ENCODE results near the gene MAT1A.
"Not testable (repeated sequence)": the region's sequence is repeated elsewhere in the genome, so short reads cannot be mapped to it uniquely, and the experiment has no call there.

The MAT1A gene

DNA sequence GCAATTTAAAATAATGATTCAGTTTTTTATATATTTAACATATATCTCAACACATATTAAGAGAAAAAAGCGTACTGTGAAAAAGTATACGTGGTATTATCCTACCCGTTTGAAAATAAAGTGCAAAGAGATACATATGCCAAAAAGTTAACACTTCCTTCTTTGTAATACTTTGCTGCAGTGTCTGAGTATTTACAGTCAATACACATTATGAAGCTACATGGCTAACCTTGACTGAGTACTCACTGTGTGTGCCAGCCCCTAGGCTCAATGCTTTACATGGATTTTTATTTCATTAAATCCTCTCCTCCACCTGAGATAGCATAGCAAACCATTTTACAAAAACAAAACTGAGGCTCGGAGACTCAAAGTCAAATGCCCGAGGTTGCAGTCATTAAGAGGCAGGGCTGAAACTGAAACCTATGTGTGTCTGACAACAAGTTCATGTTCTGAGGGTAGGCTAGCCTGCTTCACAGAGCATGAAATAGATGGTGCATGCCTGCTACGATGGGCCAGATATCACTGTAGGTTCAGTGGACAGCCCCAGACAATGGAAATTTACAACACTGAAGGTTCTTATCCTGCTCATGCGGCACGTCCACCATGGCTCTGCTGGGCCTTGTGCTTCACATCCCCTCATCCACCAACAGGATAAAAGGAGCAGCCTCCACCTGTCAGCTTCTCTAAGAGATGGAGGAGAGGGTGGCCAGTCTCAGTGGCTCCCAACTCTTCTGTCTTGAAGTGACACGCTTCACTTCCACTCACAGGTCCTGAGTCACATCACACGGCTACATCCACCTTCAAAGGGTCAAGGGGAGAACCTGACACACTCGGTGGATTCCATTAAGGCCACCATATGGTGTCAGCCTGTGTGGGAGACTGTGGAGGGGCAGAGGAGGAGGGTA is 54.9 kb downstream of the MAT1A start:
- H3K4me3 ChIP-seq (ENCODE audit: low read depth, low read length) = not testable (repeated sequence)
- peak; percentile 41 for DNase-seq (ENCODE audit: low read depth)

DNA sequence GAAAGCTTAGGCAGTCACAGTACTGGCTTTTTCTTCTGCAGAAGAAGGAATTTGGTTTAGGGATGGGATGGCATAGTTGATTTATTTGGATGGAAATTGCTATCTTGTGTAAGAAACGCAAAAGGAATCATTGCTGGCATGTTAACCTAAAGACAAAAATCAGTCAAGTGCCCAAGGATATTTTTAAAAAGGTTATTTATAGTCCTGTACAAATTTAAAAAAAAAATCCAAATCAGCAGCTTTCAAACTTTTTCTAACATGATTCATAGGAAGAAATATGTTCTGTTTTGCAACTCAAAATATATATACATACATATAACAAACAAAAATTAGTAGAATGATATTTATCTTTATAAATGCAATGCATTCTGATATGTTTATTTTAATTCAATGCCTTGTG is 55.6 kb downstream of the MAT1A start:
- not testable (repeated sequence) for DNase-seq (ENCODE audit: low read depth); H3K4me3 ChIP-seq (ENCODE audit: low read depth, low read length)

DNA sequence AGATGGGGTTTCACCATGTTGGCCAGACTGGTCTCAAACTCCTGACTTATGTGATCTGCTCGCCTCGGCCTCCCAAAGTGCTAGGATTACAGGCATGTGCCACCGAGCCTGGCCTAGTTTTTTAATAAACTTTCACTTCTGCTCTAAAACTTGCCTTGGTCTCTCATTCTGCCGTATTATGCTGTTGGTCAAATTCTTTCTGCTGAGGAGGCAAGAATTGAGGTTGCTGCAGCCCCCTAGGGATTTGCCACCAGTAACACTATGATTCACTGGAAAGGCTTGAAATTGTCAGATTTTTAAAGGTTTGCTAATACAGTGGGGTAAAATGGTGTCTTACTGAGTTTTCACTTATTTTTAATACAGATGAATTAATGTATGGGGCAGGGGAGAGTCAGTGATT is 62.7 kb downstream of the MAT1A start:
- not testable (repeated sequence) for DNase-seq (ENCODE audit: low read depth); H3K4me3 ChIP-seq (ENCODE audit: low read depth, low read length)

DNA sequence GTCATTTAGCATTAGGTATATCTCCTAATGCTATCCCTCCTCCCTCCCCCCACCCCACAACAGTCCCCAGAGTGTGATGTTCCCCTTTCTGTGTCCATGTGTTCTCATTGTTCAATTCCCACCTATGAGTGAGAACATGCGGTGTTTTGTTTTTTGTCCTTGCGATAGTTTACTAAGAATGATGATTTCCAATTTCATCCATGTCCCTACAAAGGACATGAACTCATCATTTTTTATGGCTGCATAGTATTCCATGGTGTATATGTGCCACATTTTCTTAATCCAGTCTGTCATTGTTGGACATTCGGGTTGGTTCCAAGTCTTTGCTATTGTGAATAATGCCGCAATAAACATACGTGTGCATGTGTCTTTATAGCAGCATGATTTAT is 66.4 kb downstream of the MAT1A start:
- DNase-seq (ENCODE audit: low read depth); H3K4me3 ChIP-seq (ENCODE audit: low read depth, low read length): not testable (repeated sequence)

Measured in GM12865 (cell line).